Neural cell (in vitro differentiated cells): ENCODE data around the gene RBM34. TPM values are rescaled to one million over a fixed set of nuclear protein-coding genes. Genes with fewer than 3 reads are reported as not detected.

Experiments
- H2AFZ ChIP-seq: fragments of 200-600, 300-800 bp; sonication (generic), shearing (Covaris generic); 2 replicates; pipeline ENCODE4 v1.6.0; 2014; ENCODE audit warnings: low read depth, mild to moderate bottlenecking, antibody characterized with exemption, low read length, moderate library complexity
- H3F3A ChIP-seq: fragments of 200-600 bp; shearing (Covaris generic); 2 replicates; pipeline ENCODE4 v1.6.1; 2016; ENCODE audit warnings: mild to moderate bottlenecking, moderate library complexity, mixed read lengths, antibody characterized with exemption, low read length; ENCODE audit not compliant: insufficient read depth, poor library complexity, severe bottlenecking
- H3K27ac ChIP-seq: fragments of 200-600, 300-800 bp; sonication (generic), shearing (Covaris generic); 2 replicates; pipeline ENCODE4 v1.5.1; 2014; ENCODE audit warnings: mild to moderate bottlenecking, low read length, moderate library complexity
- H3K27me3 ChIP-seq: fragments of 300-800, 200-600 bp; sonication (generic), shearing (Covaris generic); 2 replicates; pipeline ENCODE4 v1.6.0; 2014; ENCODE audit warnings: mild to moderate bottlenecking, low read depth, low read length, moderate library complexity; ENCODE audit not compliant: insufficient read depth
- H3K36me3 ChIP-seq: fragments of 300-800, 200-600 bp; sonication (generic), shearing (Covaris generic); 2 replicates; pipeline ENCODE4 v1.5.1; 2014; ENCODE audit warnings: mild to moderate bottlenecking, antibody characterized with exemption, low read length, moderate library complexity; ENCODE audit not compliant: insufficient read depth
- H3K4me2 ChIP-seq: fragments of 300-800, 200-600 bp; sonication (generic), shearing (Covaris generic); 2 replicates; pipeline ENCODE4 v1.6.0; 2014; ENCODE audit warnings: mild to moderate bottlenecking, low read length
- H3K4me3 ChIP-seq: fragments of 300-800, 200-600 bp; sonication (generic), shearing (Covaris generic); 2 replicates; pipeline ENCODE4 v1.5.1; 2014; ENCODE audit warnings: mild to moderate bottlenecking, low read length, moderate library complexity
- H3K79me2 ChIP-seq: fragments of 200-600 bp; shearing (Covaris generic); replicated peaks from 2 replicates; pipeline ENCODE4 v1.6.0; 2014; ENCODE audit warnings: mild to moderate bottlenecking, low read length, moderate library complexity; ENCODE audit not compliant: insufficient read depth
- H3K9ac ChIP-seq: fragments of 300-800, 200-600 bp; sonication (generic), shearing (Covaris generic); 2 replicates; pipeline ENCODE4 v1.6.1; 2016; ENCODE audit warnings: mild to moderate bottlenecking, low read length, mixed read lengths
- H3K9me2 ChIP-seq: fragments of 200-600 bp; shearing (Covaris generic); 2 replicates; pipeline ENCODE4 v1.6.1; 2016; ENCODE audit warnings: mild to moderate bottlenecking, low read length, mixed read lengths; ENCODE audit not compliant: insufficient read depth
- H3K9me3 ChIP-seq: fragments of 200-600, 300-800 bp; sonication (generic), shearing (Covaris generic); 2 replicates; pipeline ENCODE4 v1.6.1; 2016; ENCODE audit warnings: mild to moderate bottlenecking, mixed run types, low read length, moderate library complexity, mixed read lengths
- H4K20me1 ChIP-seq: fragments of 200-600 bp; shearing (Covaris generic); 2 replicates; pipeline ENCODE4 v1.6.1; 2016; ENCODE audit warnings: mild to moderate bottlenecking, mixed run types; ENCODE audit not compliant: insufficient read depth
- CTCF ChIP-seq: fragments of 450-650 bp; IDR thresholded peaks from 2 replicates; pipeline ENCODE4 v1.5.1; 2014; ENCODE audit warnings: antibody characterized with exemption, mild to moderate bottlenecking, moderate library complexity; ENCODE audit not compliant: poor library complexity, severe bottlenecking
- EP300 ChIP-seq: fragments of 450-650 bp; conservative IDR thresholded peaks from 2 replicates; pipeline ENCODE4 v1.6.1; 2014; ENCODE audit warnings: antibody characterized with exemption, mild to moderate bottlenecking, moderate library complexity; ENCODE audit not compliant: poor library complexity, severe bottlenecking
- EZH2 ChIP-seq: fragments of 200-600, 300-800 bp; shearing (Covaris generic), sonication (generic); IDR thresholded peaks from 2 replicates; pipeline ENCODE4 v1.6.1; 2014; ENCODE audit warnings: antibody characterized with exemption, low read length, borderline replicate concordance, mild to moderate bottlenecking; ENCODE audit not compliant: insufficient read depth, poor library complexity, severe bottlenecking
- MXI1 ChIP-seq: fragments of 450-650 bp; conservative IDR thresholded peaks from 2 replicates; pipeline ENCODE4 v1.6.1; 2014; ENCODE audit warnings: antibody characterized with exemption, mild to moderate bottlenecking; ENCODE audit not compliant: poor library complexity, severe bottlenecking
- POLR2AphosphoS5 ChIP-seq: IDR thresholded peaks from 2 replicates; pipeline ENCODE4 v1.6.1; 2012
- REST ChIP-seq: IDR thresholded peaks from 2 replicates; pipeline ENCODE4 v1.6.1; 2012; ENCODE audit warnings: borderline replicate concordance
- SMC3 ChIP-seq: fragments of 450-650 bp; conservative IDR thresholded peaks from 2 replicates; pipeline ENCODE4 v1.6.1; 2014; ENCODE audit warnings: antibody characterized with exemption, mild to moderate bottlenecking, moderate library complexity; ENCODE audit not compliant: poor library complexity
- polyA plus RNA-seq: library from polyadenylated mRNA; depleted of rRNA; stranded (reverse); fragments of >200 nt; gene quantifications from 2 replicates; pipeline ENCODE4 v1.2.3, GENCODE V29; 2014

Gene RBM34
- polyA plus RNA-seq, 1 donor from 2014 or later = 128 TPM

DNA sequence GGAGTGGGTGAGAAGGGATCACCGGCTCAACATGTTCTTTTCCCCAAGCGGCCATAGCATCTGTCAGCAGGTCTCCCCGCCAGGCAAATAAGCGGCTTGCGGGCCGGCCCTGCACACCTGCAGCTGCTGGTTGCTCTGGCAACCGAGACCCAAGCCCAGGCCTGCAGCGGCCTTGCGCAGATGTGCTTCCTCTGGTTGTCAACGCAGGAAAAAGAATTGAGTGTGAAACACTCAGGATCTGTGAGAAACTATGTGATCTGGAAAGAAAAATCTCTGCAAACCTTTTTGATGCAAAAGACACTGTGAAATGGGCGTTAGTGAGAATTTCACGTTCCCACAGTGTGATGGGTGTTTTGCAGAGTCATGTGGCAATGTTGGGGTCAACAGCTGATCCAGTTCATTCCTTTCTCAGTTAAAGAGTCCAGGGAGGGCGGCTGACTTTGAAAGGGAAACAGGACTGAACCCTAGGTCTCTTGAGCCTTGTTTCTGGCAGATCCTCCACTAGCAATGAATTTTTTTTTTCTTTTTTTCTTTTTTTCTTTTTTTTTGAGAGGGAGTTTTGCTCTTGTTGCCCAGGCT is 60.8 kb downstream of the RBM34 start:
- Histone ChIP-seq H3K9ac (no peak overlapping the region), H4K20me1 (no peaks in the 10 kb centered on the region), H3F3A (peaks cover 2% of the 10 kb centered on the region), H2AFZ (no peak overlapping the region), H3K4me2 (no peak overlapping the region), H3K9me2 (no peaks in the 10 kb centered on the region), H3K27me3 (no peaks in the 10 kb centered on the region), H3K9me3 (no peaks in the 10 kb centered on the region), H3K27ac (no peak overlapping the region), H3K4me3 (no peak overlapping the region), H3K36me3 (no peaks in the 10 kb centered on the region), H3K79me2 (no peaks in the 10 kb centered on the region)
- TF ChIP-seq SMC3 (no peak), REST (peak; percentile 21), EZH2 (no peak), EP300 (no peak), POLR2AphosphoS5 (no peak)

DNA sequence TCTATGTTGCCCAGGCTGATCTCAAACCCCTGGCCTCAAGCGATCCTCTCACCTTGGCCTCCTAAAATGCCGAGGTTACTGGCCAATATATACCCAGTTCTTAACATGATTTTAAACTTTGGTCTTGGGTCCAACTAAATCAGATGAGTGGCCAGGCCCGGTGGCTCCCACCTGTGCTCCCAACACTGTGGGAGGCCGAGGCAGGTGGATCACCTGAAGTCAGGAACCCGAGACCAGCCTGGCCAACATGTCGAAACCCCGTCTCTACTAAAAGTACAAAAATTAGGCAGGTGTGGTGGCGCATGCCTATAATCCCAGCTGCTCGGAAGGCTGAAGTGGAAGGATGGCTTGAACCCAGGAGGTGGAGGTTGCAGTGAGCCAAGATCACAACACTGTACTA is 62.1 kb downstream of the RBM34 start:
- no peak overlapping the region for H3K4me3 ChIP-seq
- H2AFZ ChIP-seq = no peak overlapping the region
- no peaks in the 10 kb centered on the region for H3K9me3 ChIP-seq
- H3K4me2 ChIP-seq = no peak overlapping the region
- H3K36me3 ChIP-seq = no peaks in the 10 kb centered on the region
- no peak overlapping the region for H3K9ac ChIP-seq
- H4K20me1 ChIP-seq = no peaks in the 10 kb centered on the region
- H3F3A ChIP-seq = no peaks in the 10 kb centered on the region
- H3K27me3 ChIP-seq = no peaks in the 10 kb centered on the region
- H3K27ac ChIP-seq = no peak overlapping the region
- TF ChIP-seq CTCF = no peak
- no peak for TF ChIP-seq MXI1
- no peak for TF ChIP-seq REST
- H3K79me2 ChIP-seq = no peaks in the 10 kb centered on the region
- H3K9me2 ChIP-seq = no peaks in the 10 kb centered on the region
